GM21528 (cell line): ENCODE data around the gene DPEP1.
"Not testable (repeated sequence)": the region's sequence is repeated elsewhere in the genome, so short reads cannot be mapped to it uniquely, and the experiment has no call there.

ENCODE experiments used
- ATAC-seq: cut with Tn5 transposase; IDR thresholded peaks from one replicate; pipeline ENCODE4 v1.9.1; 2021; ENCODE audit warnings: mild to moderate bottlenecking, moderate library complexity; ENCODE audit not compliant: unreplicated experiment, low FRiP score

DPEP1 gene

DNA sequence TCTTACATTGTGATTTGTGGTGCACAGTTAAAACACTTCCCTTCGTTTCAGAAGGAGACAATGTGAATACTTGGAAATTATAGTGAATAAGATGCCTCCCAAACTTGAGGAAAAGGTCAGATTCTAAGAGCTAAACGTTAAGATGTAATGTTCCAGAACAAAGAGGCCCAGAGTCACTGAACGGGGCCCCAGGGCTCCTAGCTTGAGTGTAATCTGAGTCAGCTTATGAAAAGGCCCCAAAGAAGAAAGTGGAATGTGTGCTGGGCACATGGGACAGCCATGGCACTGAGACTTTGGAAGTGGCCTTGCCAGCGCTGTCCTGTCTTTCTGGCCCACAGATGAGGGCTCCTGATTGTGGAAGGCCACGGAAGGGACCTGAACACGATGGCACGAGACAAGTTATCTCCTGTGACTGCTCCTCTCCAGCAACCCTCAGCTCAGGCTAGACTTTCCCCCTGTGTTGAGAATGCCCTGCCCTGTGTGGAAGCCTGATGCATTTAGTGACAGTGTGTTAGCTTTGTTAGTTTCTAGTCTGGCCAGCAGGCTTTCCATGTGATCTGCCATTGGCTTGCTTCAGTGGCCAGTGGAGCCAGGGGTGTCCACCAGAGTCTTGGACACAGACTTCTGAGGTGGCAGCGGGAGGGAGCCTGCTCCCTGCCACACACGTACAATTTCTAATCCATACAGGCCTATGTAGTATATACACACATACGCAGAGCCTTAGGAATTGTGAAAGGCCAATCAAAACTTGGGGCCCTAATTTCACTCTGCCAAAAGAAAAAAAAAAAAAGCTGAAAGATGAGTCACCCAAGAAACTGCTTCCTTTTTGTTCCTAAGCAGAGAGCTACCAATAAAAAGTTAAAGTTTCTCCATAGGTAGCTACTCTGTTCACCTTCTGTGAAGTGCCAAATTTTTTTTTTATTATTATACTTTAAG, 57.3 kb downstream of the DPEP1 start:
- no peak for ATAC-seq

DNA sequence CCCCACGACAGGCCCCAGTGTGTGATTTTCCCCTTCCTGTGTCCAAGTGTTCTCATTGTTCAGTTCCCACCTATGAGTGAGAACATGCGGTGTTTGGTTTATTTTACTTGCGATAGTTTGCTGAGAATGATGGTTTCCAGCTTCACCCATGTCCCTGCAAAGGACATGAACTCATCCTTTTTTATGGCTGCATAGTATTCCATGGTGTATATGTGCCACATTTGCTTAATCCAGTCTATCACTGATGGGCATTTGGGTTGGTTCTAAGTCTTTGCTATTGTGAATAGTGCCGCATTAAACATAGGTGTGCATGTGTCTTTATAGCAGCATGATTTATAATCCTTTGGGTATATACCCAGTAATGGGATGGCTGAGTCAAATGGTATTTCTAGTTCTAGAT, 58.1 kb downstream of the DPEP1 start:
- ATAC-seq, result not testable (repeated sequence)

DNA sequence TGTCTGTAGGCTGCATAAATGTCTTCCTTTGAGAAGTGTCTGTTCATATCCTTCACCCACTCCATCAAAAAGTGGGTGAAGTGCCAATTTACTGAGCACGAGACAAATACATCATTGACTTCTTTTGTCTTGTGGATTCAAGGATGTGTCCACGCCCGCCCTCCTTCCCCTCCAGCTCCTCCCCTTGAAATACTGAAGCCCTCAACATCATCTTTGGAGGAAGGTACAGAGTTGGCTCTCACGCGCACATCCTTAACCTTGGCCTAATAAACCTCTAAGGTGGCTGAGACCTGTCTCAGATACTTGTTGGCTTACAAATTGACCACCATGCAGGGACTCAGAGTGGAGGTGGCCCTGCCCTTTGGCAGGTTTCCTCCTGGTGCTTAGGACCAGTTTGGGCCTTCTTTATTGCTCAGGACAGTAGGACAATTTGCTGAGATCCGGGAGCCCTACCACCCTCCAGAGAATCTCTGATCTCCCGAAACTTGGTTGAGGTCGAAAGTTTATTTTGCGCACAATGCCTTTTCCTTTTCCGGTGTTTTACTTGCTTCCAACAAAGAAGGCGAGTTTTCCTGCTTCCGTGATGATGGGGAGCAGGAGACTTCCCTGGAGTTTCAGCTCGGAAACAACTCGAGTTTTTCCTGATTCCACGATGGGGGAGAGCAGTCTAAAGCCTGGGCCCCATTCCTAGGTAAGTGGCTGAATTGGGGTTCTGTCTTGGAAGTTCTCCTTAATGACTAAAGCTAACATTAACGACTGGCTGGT, 58.9 kb downstream of the DPEP1 start:
- no peak for ATAC-seq

DNA sequence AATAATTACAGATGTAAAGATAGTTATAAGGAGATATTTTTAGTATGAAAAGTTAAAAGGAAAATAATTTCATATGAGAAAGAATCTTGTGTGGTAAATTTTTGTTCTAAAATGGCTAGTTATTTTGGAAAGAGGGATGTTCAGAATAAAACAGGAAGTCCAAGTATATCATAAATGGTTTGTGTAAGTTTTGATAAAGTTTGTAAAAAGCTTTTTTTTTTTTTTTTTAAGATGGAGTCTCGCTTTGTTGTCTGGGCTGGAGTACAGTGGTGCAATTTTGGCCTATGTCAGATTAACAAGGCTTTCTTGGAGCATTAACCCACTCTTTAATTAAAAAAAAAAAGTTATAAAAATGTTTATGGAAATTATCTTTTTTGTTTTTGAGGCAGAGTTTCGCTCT, 64.8 kb downstream of the DPEP1 start:
- ATAC-seq, result no peak

DNA sequence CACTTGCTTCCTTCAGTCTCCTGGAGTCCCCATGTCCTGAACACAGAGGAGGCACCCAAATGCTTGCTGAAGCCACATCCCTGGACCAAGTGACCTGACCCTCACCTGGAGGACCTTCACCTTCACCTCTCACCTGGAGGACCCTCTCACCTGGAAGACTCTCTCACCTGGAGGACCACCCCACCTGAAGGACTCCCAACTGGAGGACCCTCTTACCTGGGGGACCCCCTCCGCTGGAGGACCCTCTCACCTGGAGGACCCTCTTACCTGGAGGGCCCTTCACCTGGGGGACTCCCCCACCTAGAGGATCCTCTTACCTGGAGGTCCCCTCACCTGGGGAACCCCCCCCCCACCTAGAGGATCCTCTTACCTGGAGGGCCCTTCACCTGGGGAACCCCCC, 72.5 kb downstream of the DPEP1 start:
- ATAC-seq, result no peak

DNA sequence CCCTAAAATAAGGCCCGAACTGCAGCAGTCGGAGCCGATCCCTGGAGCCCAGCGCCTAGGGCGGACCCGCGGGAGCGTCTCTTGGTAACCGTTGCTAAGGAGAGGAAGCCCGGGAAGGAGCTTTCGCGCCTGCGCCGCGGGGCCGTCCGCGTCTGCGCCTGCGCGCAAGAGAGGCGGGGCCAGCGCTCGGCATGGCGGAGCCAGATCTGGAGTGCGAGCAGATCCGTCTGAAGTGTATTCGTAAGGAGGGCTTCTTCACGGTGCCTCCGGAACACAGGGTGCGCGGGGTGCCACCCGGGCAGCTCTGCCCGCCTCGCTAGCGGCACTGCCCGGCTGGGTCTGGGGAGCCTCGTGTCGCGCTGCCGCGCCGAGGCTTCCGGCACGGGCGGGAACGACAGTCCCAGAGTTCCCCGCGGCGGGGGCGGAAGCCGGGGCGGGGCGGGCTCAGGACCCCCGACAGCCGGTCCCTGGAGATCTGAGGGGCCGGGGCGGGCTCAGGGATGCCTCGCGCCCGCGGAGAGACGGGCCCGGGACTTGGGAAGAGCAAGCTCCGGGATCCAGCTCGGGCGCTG, 73.2 kb downstream of the DPEP1 start, which contains the start of gene CDK10:
CDK10 (plus strand) TSS at position 170 of the 572 bp plus-strand sequence; CDS start at position 192, 22 bp downstream.
- ATAC-seq, result peak; percentile 78

DNA sequence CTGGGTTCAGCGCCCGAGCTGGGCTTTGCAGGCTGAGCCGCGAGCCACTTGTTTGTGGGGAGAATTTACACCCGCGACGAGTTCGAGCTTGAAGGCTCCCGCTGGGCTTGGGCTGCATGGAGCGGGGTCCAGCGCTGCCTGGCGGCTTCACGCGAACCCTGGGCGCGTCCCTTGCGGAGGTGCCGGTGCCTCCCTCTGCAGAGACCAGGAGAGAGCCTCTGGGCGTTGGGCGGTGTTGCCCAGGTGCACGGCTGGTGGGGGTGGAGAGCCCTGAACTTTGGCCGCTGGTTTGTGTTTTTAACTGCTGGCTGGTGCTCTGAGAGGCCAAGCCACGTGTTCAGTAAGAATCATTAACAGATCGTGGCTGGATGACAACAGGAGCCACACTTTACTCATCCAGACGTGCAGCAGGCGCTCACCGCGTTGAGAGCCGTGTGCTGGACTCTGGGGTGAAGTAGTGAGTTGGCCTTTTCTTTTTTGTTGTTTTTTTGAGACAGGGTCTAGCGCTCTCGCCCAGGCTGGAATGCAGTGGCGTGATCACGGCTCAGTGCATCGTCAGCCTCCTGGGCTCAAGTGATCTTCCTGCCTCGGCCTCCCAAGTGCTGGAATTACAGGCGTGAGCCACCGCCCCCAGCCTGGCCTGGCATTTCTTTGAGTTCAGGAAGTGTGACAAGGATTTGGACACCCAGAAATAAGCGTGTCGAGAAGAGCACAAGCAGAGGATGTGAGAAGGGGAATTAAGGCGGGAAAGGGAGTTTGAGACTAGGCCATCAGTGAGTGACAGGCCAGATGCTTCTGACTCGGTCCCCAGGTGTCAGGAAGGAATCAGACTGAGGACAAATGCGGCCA, 73.9 kb downstream of the DPEP1 start:
- peak; percentile 39 for ATAC-seq
